NCI-H446 (cell line): Measurements from ENCODE around the gene SLIT3.
A peak's percentile ranks its signal among the peaks of the same experiment; 100 is the strongest.

Source experiments
- DNase-seq, 2 experiments: peaks; one replicate each; lab custom pipeline; 2025; lab: John Stamatoyannopoulos, UW

Gene SLIT3

DNA sequence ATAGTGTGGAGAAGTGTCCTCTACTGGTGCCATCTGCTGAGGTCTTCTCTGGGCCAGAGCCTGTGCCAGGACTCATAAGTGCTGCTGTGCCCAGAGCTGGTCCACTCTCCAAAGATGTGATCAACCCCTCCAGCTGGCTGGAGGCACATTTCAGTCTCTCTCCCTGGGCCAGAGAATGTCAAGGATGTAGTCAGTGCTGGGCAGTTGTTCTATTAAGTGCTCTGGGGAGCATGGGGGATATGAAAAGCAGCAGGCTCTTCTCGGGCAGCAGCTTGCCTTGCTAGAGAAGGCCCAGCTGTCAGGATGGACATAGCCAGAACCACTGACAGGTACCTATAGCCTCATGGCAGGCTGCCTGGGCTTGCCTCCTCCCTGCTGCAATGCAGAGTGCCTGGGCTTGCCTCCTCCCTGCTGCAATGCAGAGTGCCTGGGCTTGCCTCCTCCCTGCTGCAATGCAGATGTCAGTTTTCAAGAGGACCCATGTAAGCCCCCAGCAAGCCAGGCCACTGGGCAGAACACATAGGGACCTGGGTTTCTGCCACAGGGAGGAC, 564.6 kb downstream of the SLIT3 start:
- no peak for DNase-seq

DNA sequence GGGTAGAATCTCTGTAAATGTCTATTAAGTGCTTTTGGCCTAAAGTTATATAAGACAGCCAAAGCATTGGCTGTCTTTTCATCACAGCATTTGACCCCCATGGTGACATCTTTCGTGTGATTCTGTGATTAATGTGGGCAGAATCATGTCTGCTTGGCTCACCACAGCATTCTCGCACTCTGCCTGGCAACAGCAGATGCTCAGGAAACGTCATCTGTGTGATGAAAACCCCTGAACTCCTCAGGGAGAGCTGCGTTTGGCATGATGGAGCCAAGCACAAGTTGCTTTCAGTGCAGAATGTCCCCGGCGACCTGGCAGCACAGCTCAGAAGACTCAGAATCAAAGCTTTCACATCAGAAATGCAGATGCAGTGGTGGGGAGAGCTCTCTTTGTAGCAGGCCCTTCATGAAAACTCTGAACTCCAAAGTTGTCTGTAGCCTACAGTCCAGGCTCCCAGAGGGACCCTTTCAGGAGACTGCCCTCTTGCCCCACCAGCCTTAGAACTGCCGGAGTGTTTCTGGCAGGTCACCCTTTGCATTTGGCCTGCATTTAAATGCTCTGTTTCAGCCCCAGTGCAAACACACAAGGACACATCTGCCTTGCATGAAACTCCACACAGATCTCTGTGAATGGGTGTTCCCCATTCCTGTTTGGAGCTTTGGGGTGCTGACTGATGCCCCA, 566.2 kb downstream of the SLIT3 start:
- DNase-seq, result no peak

DNA sequence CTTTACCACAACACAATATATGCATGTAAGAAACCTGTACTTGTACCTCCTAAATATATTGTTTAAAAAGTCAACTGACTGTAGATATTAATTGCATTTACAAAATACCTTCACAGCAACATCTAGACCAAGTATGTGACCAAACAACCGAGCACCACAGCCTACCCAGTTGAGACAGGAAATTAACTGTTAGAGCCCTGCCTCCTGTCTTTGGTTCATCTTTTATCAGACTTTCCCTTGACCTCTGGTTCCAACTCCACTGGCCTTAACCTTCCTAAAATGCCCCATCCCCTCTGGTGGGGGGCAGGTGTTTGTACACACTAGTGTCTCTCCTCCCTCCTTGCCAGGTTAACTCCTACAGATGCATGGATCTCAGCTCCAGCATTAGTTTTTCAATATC, 566.8 kb downstream of the SLIT3 start:
- no peak for DNase-seq

DNA sequence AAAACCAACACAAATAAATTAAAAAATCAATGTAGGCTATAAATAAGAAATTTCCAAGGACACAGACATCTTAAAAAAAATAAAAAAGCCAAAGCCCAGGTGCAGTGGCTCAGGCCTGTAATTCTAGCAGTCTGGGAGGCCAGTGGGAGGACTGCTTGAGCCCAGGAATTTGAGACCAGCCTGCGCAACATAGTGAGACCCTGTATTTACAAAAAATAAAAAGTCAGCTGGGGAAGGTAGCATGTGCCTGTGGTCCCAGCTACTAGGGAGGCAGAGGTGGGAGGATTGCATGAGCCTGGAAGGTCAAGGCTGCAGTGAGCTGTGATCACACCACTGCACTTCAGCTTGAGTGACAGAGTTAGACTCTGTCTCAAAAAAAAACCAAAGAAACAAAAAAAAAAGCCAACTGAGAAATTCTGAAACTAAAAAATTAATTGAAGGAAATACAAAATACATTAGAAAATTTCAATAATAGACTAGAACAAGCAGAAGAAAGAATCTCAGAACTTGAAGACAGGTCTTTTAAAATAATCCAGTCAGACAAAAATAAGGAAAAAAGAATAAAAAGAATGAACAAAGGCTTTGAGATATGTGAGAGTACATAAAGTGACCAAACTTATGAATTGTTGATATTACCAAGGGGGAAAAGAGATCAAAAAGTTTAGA, 572.3 kb downstream of the SLIT3 start:
- DNase-seq, result no peak

DNA sequence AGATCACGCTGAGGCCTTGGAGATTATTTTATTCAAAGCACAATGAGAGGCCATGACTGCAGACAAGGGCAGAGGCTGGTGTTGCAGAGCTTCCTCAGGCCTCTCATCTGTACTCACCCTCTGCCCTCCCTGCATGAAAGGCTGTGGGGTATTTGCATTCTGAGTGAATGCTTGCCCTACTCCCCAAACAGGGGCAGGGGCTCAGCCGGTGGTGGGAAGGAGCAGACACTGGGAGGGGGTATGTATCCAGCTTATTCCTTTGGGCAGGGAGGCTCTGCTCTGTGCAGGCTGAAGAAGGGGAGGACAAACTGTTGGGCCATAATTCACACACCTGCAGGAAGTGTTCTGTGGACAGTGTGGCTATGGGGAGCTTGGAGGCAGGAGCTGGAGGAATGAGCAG, 573.4 kb downstream of the SLIT3 start:
- DNase-seq, result no peak

DNA sequence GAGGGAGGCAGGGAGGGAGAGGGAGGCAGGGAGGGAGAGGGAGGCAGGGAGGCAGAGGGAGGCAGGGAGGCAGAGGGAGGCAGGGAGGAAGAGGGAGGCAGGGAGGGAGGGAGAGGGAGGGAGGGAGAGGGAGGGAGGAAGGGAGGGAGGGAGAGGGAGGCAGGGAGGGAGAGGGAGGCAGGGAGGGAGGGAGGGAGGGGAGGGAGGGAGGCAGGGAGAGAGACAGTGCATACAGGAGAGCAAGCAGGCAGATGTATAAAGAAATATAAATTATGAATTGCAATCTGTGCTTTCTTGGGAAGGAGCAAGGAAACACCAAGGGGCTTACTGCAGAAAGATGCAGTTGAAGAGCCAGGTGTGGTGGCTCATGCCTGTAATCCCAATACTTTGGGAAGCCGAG, 574.6 kb downstream of the SLIT3 start:
- no peak for DNase-seq

DNA sequence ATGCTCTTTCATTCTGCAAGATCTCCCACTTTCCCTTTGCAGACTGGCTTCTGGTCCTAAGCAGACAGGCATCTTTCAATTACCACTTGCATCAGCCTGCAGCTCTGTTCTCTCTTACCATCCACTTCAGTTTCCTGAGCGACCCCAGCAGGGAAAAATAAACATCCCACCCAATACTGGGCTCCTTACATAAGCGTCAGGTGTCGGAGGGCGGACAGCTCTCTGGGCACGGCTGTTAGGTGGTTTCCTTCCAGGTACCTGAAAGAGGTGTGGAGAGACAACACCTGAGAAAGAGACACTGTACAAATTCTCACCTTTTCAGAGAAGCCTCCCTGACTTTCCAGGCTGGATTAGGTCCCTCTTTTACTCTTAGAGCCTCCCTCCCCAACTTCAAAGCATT, 576.7 kb downstream of the SLIT3 start:
- DNase-seq, result no peak

DNA sequence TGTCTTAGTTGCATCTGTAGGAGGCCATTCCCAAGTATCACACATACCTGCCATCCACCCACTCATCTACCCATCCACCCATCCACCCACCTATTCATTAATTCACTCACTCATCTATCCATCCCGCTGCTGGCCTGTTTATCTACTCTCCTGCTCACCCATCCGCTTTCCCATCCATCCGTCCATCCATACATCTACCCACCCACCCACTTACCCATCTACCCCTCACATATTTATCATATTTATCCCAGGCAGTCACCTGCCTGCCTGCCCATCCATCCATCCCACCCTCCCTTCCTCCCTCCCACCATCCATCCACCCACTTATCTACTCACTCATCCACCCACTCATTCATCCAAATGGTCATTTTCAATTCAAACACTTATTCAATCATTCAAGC, 577.9 kb downstream of the SLIT3 start:
- DNase-seq, result no peak

DNA sequence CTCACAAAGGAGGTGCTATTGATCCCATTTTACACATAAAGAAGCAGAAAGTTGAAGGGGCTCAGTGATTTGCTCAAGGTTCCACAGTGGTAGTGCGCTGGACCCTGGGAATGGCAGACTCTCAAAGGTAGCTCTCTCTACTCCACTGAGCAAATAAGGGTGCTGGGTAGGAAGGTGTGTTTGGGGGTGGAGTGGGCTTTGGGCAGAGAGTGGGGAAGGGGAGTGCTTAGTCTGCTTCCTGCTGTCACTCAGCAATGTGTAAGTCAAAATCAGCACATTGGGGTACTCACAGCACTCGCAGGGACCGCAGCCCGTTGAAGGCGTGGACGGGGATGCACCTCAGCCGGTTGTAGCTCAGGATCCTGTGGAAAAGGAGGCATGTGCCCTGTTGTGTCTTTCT, 579.0 kb downstream of the SLIT3 start:
- no peak for DNase-seq

DNA sequence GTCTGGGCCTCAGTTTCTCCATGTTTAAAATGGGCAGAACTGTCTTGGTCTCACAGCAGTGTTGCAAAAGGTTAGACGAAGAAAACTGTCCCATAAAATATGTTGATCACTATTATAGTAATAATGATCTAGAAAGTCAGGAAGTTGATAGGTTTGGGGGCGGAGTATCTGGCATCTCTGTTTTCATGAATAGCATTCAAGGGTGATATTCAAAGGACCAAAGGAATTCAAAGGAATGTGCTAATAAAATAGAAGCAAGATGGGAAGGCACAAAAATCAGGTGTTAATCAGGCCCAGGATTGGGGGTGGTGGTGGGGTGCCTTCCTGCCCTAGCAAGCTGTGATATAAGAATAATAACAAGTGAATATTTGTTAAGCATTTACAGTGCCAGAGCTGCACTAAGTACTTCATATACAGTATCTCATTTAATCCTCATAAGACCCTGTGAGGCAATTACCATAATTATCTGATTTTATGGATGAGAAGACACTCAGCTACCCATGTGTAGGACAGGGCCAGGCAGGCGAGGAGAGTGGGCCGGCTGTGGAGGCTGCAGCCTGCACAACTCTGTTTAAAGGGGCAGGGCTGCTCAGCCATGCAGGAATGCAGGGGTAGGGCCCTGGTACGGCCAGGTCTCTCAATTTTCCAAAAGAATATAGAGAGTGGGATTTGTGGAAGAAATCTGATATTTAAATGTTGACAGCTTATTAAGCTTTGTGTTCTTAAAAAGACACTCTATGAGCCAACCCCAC, 579.8 kb downstream of the SLIT3 start:
- DNase-seq, result no peak

DNA sequence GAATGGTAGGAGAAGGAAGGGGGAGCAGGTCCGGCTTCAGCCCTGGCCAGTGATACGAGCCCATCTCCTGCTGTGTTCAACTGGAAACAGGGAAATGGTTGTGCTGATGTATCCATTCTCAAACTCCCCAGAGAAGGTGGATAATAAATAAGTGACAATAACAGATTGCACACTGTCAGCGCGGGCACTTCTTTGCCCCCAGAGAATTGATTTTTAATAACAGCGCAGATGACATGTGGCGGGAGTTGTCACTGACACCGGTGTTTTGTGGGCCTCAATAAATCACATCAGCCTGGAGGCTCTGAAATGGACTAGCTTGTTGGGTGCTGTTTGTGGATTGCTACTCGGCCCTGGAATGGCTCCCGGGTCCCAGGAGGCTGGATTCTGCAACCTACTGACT, 580.4 kb downstream of the SLIT3 start:
- no peak for DNase-seq

DNA sequence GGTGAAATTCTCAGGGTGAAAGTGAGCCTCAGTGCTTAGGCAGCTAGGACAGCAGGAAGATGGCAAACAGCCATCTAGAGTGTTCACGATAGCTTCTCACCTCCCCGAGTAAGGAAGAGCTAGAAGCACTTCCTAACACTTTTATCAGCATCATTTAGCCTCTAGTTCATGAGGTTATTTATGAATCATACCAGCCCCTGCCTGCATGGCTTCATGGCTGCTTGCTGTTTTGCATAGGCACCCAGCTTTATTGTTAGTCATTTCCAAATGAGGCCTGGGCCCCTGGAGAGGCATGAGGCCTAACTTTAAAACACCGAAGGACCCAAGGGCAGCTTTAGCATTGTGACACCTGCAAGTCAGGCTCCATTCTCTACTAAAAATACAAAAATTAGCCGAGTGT, 586.9 kb downstream of the SLIT3 start:
- DNase-seq, result no peak

DNA sequence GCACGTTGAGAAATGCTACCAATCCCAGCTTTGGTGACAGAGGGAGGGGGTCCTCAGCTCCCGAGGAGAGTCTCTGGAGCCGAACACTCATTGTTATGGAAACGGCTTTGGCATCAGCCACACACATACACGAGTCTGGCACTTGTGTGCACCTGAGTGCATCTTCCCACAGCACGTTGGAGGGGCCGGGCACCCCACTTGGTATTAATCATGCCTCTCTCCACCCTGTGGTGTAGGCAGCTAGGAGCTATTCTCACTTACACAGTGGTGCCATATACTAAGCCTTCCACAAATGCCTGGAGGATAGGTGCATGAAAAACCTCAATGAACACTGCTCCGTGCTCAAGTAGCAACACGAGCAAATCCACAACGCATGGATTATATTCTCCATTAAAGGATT, 587.9 kb downstream of the SLIT3 start:
- DNase-seq, result no peak

DNA sequence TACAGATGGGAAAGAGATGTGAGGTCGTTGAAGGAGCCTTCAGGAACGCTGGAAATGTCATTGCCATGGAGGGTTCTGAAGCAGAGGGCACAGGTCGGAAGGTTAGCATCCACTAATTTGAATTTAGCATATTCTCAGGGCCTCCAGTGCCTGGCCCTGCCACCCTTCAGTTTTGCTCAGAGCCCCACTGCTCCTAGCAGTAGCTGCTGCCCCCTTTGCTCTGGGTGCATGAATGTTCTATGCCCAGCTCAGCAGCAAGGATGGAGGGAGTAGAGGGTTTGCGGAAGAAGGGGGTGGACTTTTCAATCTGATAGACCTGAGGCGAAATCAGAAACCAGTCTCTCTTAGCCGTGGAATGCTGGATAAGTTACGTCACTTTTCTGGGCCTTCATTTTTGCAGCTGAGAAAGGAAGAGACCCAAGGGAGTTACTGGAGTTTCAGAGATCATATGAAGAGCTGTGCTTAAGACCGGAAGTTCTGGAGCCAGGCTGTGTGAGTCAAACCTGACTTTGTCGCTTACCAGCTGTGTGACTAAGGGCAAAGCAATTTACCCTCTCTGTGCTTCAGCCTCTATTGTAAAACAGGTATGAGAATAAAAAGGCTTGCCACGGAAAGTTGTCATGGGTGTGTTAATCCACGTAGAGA, 588.5 kb downstream of the SLIT3 start:
- DNase-seq, result no peak

DNA sequence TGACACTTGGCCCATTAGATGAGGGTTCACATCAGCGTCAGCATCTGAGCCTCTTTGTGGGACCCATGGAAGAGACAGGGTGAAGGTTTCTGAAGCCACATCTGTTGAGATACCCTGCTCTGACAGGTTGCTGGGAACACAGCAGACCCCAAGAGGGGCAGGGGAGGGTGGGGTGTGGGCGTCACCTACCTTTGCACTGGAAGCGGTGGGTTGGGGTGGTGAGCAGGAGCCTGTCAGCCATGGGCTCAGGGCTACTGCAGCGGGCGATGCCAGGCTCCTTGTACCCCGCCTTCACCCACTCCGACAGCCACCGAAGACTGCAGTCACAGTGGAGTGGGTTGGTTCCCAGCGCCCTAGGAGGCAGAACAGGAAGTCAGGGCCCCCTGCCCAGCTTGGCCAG, 590.2 kb downstream of the SLIT3 start:
- DNase-seq, result no peak

DNA sequence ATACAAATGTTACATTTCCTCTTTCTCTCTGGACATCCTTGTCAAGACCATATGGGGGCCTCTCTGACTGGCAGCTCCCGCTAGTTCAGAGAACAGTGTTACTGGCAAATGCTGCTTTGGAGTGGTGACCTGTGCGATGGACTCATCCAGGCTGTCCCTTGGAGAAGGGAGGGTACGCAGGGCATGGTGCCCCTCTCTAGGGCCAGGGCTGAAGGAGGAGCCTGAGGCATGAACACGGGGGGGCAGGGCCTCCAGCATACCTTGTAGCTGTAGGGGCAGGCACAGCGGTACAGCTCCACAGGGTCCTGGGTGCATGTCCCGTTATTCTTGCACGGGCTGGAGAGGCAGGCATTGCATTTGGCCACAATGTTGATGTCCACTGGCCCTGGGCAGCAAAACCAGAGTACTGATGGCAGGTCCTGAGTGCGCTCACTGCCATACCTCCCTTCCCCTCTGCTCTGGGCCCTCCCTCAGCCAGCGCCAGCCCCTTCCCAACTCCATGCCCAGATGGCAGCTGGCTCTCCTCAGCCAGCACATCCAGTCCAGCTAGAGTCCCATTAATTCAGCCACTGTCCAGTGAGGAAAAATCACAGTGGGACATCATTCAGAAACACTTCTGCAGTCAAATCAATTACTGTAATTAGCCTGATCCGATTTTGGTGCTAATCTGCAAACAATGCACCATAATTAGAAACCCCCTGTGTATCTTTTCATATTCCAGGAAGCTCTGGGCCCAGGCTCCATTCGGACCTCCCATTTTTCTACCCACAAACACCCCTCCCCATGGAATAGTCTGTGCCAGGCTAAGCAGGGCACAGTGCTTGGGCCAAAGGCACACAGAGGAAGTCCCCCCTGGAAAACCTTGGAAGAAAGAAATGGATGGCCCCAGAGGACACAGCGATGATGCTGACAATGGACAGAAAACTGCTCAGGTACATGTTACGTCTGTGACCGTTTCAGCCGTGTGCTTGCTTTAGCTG, 592.9 kb downstream of the SLIT3 start:
- DNase-seq, result no peak

DNA sequence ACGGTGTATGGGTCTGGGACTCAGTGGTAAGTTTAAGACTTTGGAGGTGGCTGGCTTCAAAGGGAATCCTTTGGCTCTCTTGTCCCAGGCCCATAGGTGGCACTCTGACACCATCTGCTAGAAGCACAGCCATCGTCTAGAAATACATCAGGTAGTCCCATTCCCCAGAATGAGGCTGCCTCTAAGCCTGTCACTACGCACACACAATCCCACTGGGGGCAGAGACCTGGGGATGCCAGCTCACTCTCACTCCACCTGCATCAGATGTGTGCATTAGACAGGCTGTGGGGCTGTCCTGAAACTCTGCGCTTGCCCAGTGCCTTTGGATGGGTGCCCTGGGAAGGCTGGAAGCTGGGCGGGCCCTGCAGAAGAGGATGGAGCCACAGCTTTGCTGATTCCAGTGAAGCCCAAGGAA, 594.3 kb downstream of the SLIT3 start:
- peak in 1 of 2 experiments; percentile 28 for DNase-seq

DNA sequence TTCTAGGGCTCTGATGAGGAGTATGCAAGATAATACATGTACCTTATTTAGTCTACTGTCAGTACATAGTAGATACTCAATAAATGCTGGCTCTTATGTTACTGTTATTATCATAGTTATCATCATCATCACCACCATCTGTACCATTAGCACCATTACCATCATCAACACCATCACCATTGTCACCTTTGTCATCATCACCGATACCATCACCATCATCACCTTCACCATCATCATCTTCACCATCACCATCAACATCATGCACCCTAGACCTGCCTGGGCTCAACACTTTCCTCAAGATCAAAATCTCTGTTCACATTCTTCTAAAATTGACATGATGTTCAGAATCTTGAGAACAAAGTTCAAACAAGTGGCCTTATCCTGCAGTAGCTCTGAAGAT, 595.6 kb downstream of the SLIT3 start:
- DNase-seq, result no peak

DNA sequence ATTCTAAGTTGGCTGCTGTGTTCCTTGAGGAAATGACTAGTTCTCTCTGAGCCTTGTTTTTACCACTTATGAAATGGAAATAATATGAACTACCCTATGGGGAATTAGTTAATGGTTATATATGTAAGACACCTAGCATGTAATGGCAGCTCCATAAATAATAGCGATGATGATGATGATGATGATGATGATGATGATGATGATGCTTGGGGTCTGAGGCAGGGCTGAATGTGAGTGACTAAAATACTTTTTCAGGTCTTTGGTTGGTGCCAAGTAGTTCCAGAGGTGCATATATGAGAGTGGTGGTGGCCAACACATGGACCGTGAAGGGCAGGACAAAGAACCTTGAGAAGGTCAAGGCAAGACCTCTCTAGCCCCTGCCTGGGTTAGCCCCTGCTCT, 598.4 kb downstream of the SLIT3 start:
- no peak for DNase-seq

DNA sequence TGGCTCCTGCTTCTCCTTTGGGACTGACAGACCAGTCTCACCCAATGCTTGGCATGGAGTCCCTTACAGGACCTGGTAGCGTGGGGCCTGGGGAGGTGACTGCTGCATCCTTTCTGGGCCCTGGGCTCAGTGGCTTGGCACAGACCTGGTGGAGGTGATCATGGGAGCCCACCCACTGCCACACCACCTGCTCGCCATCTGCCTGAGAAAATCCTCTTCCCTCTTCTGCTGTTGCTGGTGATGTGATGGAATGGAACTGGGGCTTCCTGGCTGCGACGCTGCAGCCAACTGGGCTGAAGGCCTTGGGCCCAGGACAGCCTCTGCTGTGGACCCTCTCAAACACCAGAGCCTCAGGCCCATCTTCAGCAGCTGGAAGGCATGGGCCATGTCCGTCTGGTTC, 599.3 kb downstream of the SLIT3 start:
- DNase-seq, result no peak

DNA sequence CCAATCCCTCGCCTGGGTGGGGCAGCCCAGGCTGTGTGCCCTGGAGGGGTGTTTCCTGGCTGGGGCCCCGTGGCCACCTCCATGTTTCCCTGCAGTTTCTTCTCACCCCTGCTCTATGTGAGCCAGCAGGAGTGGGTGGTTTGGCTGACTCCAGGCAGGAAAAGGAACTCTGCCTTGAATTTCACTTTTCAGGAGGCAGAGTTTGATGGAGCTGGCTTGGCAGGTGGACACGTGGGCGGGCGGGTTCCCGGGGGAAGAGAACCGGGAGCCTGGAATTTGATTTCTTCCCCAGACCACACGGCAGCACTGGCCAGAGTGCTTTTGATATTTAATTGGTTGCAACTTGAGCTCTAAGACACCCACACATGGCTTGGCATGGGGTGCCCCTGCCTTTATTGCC, 601.9 kb downstream of the SLIT3 start:
- no peak for DNase-seq
